Neural cell (in vitro differentiated cells): ENCODE results near the gene AADAT.

Experiments
- CTCF ChIP-seq: fragments of 450-650 bp; IDR thresholded peaks from 2 replicates; pipeline ENCODE4 v1.5.1; 2014; ENCODE audit warnings: antibody characterized with exemption, mild to moderate bottlenecking, moderate library complexity; ENCODE audit not compliant: poor library complexity, severe bottlenecking
- EP300 ChIP-seq: fragments of 450-650 bp; conservative IDR thresholded peaks from 2 replicates; pipeline ENCODE4 v1.6.1; 2014; ENCODE audit warnings: antibody characterized with exemption, mild to moderate bottlenecking, moderate library complexity; ENCODE audit not compliant: poor library complexity, severe bottlenecking
- RAD21 ChIP-seq: fragments of 450-650 bp; conservative IDR thresholded peaks from 2 replicates; pipeline ENCODE4 v1.6.1; 2014; ENCODE audit warnings: antibody characterized with exemption, mild to moderate bottlenecking, moderate library complexity

- TF ChIP-seq EP300 (no peak), CTCF (no peak), RAD21 (no peak)
Observed at GRCh38 chr4:170015285-170015684, 74.5 kb downstream of the AADAT start.
